Activated CD4-positive, alpha-beta T cell treated with anti-CD3 and anti-CD28 coated beads for 4 hours (primary cell): Measurements from ENCODE around the gene CDSN.

Source experiments
- DNase-seq, 2 donors: peaks; one replicate each; pipeline ENCODE4 v3.0.0-alpha.2; 2020

The CDSN gene

DNA sequence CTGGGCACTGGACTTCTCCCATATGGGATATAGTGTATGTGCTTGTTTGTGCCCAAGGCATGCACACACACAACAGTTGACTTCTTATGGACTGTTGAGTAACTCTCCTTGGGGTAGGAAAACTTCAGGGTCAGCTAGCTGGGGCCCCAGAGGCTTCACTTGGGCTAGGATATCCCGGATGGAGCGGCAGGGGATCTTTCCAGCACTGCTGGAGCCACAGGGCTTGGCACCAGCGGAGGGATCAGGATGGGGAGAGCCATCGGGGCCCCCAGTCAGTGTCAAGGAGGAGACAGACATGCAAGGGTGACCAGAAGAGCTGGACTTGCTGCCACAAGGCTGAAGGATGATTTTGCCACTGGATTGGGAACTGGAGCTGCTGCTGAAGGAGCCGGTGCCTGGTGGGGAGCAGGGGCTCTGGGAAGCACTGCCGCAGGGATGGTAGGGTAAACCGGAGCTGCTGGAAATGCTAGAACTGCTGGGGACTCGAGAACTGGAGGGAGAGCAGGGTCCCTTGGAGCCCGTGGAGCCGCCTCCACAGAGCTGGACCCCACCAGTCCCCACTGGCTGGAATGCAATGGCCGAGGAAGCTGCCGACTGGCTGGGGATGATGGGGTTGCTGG is 4.2 kb downstream of the CDSN start:
- DNase-seq = no peak

GRCh38 chr6:31114970-31115849 is 5.0 kb downstream of the CDSN start:
- DNase-seq = no peak

GRCh38 chr6:31114541-31114878 is 5.7 kb downstream of the CDSN start, which contains the start of gene PSORS1C1:
PSORS1C1 (plus strand) TSS chr6:31114800; CDS start chr6:31129633, 14,833 bp downstream.
- DNase-seq = no peak

DNA sequence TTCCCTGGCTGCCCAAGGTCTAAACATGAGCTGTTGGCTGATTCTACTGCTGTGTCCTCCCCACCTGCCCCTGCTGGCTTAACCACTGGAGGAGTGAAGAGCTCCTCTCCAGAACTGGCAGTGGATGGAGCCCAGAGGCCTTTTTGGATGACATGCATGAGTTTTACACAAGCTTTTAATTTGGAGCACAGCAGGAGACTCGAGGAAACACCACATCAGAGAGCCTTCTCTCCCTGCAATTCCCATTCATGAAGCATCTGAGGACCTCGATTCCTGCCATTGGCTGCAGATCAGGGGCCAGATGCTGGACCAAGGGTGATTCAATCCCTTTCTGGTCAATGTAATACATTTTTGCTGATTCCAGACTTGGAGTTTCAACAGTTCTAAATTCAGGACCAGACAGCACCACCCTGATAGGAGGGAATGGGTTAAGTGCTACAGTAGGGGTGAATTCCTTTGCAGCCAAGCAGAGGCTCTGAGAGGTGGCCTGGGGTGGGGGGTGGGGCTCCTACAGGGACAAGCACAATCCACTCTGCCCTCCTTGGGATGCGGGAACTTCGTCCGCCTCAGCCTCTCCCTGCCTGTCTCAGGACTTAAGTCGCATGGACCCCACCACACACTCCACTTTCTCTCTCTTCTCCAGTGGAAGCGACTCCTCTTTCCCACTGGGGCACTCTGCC is 6.2 kb downstream of the CDSN start:
- no peak for DNase-seq

GRCh38 chr6:31112478-31112877 is 7.8 kb downstream of the CDSN start, which contains the start of gene C6orf15:
C6orf15 (minus strand) TSS chr6:31112575; CDS start chr6:31112555, 20 bp downstream.
- no peak for DNase-seq

DNA sequence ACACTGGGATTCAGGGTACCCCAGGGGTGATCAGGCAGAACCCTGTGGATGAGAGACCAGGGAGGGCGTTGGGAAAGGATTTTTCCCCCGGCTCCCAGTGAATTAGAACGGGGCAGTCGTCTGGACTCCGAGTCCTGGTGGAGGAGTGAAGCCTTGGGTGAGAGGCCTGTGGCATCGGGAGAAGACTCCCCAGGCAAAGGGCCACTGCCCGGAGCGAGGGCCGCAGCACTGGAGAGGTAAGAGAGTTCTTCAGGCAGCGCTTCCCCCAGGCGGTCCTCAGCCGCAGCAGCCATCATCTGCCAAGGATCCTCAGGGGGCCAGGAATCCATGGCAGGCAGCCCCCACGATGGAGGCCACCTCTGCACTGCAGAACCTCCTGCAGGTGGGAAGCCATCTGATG is 8.5 kb downstream of the CDSN start:
- no peak for DNase-seq

GRCh38 chr6:31110825-31111582 is 9.2 kb downstream of the CDSN start:
- no peak for DNase-seq

- no peak for DNase-seq
These were observed 13.2 kb downstream of the CDSN start for GRCh38 chr6:31107052-31107451.

DNA sequence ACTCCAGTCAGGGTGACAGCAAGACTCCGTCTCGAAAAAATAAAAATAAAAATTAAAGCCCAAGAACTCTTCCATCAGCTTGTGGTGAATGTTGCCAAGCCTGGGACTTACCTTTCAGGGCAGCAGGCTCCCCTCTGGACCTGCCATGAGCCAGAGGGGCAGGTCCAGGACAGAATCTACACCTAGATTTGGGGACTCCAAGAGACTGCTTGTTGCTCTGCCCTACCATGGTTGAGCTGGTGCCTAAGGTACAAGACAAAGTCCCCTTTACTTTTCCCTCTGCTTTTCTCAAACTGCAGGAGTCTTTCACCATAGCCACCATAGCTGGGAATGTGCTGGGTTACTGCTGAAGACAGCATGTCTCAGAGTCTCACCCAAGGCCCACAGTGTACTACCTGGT is 17.1 kb downstream of the CDSN start:
- DNase-seq = no peak

GRCh38 chr6:31098449-31098938 is 21.8 kb downstream of the CDSN start:
- DNase-seq = no peak

DNA sequence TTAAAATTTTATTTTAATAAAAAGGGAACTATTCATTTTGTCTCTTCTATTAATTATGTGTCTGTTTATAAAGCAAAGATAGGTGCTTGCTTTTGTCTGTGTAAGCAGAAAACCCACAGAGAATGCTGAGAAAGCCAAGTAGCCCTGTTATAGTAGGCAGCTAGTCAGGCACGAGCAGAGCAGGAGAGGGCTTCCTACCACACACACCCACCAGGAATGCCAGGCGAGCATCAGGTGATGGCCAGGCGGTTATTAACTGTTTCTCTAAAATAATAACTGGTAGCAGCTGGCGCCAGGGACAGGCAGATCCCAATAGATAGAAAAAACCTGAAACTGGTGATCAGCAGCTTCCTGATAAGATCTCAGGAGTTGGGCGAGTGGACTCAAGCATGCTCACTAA is 23.6 kb downstream of the CDSN start:
- DNase-seq = no peak

- DNase-seq = no peak
These were observed 24.0 kb downstream of the CDSN start for GRCh38 chr6:31096215-31096614.

DNA sequence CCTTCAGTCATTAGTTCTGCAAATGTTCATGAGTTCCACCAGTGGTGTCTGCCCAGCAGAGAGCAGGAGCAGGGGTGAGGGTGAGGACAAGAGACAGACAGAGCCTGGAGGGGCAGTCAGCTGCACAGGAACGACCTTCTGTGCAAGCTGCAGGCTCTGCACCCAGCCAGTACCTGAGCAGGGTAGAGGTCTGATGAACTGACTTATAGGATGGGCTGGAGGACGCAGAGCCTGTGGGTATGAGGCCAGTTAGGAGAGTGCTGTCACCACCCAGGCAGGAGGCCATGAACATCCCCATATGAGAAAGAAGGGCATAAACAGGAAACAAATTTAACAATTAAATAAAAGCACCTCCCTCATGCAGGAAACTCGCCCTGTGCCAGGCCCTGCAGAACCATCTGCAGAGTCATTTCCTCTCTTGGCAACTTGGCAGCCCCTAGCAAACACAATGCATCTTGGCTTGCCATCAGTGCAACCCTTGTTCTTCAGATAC is 25.8 kb downstream of the CDSN start:
- DNase-seq = peak; percentile 14 to 20

- no peak for DNase-seq
These were observed 27.3 kb downstream of the CDSN start for GRCh38 chr6:31092769-31093505.

DNA sequence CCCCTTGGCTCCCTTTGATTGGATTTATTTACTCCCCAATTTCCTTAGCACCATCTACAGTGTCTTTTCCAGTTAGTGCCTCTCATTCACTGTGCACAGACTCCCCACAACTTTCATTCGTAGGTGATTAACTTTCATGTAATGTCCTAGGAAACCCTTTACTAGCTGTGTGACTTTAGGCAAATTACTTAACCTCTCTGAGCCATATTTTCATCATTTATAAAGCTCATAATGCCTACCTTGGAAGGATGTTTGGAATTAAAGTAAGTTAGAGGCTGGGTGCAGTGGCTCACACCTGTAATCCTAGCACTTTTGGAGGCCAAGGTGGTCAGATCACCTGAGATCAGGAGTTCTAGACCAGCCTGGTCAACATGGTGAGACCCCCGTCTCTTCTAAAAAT is 28.0 kb downstream of the CDSN start:
- DNase-seq = no peak

GRCh38 chr6:31091680-31092079 is 28.6 kb downstream of the CDSN start:
- no peak for DNase-seq

DNA sequence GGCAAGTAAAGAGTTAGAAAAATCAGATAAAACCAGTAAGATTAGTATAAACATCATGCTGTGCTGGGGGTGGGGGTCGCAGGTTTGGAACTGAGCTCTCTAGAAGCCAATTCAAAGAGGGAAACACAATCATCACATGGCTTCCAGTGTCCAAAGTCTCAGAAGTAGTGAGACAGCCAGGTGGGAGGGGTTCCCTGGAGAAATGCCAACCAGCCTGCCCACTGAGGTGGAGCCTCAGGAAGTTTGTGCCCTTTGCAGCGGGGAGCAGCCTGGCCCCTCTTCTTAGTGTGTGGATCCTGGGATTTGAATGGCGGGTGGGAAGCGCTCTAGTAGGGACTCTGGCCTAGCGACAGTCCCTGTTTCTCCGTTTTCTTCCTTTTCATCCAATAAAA is 29.3 kb downstream of the CDSN start:
- DNase-seq = no peak

DNA sequence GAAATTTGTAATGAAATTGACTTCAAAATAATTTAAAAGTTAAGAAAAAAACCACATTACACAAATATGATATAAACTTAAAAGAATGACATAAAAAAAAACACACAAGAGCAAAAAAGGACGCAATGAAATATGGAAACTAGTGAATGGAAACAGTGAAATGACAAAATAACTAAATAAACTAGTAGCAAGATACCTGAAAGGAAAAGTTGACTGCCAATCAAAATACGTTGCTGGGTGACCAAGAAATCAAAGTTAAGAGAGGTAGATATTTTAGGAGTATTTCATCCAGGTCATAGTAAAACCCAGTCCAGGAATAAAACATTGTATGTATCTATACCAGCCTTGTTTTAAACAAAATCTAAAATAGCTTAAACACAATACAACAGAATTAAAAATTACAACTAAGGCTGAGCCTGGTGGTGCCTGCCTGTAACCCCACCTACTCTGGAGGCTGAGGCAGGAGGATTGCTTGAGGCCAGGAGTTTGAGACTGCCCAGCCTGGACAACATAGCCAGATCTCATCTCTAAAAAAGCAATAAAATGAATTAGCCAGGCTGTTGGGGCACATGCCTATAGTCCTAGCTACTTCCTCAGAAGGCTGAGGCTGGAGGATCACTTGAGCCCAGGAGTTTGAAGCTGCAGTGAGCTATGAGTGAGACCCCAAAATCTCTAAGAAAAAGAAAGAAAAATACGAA is 29.8 kb downstream of the CDSN start:
- DNase-seq = no peak

DNA sequence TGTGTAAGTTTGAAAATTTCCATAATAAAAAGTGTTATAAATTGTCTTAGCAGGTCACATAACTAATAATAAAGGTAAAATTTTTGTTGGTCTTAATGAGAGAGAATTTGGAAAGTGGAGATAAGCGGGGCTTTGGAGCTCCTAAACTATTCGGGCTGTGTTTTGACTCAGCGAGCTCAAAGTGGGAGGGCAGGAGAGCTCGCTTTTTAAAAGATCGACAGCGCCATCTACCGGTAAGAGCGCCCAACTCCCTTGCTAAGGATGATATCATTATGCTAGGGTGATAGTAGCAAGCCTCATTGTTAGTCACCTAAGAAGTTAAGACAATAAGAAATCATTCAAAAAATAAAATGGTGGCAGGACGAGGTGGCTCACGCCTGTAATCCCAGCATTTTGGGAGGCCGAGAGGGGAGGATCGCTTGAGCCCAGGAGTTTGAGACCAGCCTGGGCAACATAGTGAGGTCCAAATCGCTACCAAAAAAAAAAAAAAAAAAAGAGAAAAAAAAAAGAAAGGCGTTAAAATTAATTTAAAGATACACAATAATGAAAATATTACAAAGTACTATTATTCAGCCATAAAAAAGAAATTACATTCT is 32.7 kb downstream of the CDSN start:
- DNase-seq = peak; percentile 86 to 91

GRCh38 chr6:31086788-31087440 is 33.3 kb downstream of the CDSN start:
- no peak for DNase-seq
